ENCODE measurements around the gene AP1G2.

DNA sequence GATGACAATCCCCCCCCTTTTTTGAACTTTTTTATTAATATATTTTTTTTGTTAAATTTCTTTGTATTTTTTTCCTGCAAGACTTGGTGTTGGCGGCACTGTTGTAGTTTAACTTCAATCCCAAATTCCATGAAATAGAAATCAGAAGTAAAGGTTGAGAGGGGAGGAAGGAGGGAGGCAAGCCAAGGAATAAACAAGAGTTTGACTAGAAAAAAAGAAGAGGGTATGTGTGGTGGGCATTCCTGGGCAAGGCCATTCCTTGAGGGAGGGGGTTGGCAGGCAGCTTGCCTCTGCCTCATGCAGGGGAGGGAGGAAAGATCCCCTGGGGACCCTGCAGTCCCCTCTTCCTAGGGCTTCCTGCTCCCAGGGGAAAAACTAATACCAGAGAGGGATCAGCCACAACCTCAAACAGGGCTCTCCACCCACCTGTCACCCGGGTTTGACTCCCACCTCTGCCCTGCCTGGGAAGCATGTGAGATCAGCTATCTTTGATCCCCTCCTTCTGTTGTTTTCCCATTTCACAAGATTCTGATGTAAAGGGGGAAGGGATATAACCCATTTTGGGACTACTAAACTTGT, 519 bp upstream of the AP1G2 start:
- TF ChIP-seq, protein P1, sequence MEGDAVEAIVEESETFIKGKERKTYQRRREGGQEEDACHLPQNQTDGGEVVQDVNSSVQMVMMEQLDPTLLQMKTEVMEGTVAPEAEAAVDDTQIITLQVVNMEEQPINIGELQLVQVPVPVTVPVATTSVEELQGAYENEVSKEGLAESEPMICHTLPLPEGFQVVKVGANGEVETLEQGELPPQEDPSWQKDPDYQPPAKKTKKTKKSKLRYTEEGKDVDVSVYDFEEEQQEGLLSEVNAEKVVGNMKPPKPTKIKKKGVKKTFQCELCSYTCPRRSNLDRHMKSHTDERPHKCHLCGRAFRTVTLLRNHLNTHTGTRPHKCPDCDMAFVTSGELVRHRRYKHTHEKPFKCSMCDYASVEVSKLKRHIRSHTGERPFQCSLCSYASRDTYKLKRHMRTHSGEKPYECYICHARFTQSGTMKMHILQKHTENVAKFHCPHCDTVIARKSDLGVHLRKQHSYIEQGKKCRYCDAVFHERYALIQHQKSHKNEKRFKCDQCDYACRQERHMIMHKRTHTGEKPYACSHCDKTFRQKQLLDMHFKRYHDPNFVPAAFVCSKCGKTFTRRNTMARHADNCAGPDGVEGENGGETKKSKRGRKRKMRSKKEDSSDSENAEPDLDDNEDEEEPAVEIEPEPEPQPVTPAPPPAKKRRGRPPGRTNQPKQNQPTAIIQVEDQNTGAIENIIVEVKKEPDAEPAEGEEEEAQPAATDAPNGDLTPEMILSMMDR (IDR thresholded peaks at IDR 0.05) = no peak
- TF ChIP-seq POLR2A (IDR thresholded peaks at IDR 0.05) = no peak
- TF ChIP-seq EP300 (IDR thresholded peaks at IDR 0.05) = no peak
- TF ChIP-seq POLR2AphosphoS5 (IDR thresholded peaks at IDR 0.05) = no peak

Data from upper lobe of left lung (tissue), 4 donors.